IMR-90 (cell line): ENCODE data around the gene IQCC. TPM values are rescaled to one million over a fixed set of nuclear protein-coding genes. Genes with fewer than 3 reads are reported as not detected.

Experiments used
- ATAC-seq: fragments of 200-7000 bp; cut with Tn5 transposase; 2 replicates; pipeline ENCODE4 v1.9.1; 2020; ENCODE audit warnings: low read depth, mild to moderate bottlenecking, moderate library complexity
- Bru-seq: library from RNA; stranded (reverse); fragments of 400-500 nt; gene quantifications from one replicate; lab custom pipeline; 2021; lab: Mats Ljungman, UMichigan
- BruChase-seq, 2 experiments: library from RNA; stranded (reverse); fragments of 400-500 nt; gene quantifications; one replicate each; lab custom pipeline; 2021; lab: Mats Ljungman, UMichigan
- BruUV-seq: library from RNA; stranded (reverse); fragments of 400-500 nt; replicated peaks from 2 replicates; lab custom pipeline; 2021; lab: Mats Ljungman, UMichigan
- CTCF ChIA-PET: fragments of 300-600 bp; formaldehyde crosslinking; extraction: SDS; loops from one replicate; lab custom pipeline; 2021; ENCODE audit warnings: antibody characterized with exemption; lab: Yijun Ruan, JAX
- POLR2A ChIA-PET: fragments of 300-600 bp; sonication (Branson Sonifier 250); formaldehyde crosslinking; loops from one replicate; lab custom pipeline; 2022; ENCODE audit warnings: antibody characterized with exemption; ENCODE audit not compliant: unreplicated experiment; lab: Charles Lee
- DNase-seq: peaks from one replicate; pipeline ENCODE4 v3.0.0; 2013
- H2AFZ ChIP-seq: replicated peaks from 2 replicates; pipeline ENCODE3; 2013; ENCODE audit warnings: low read length, mild to moderate bottlenecking; ENCODE audit not compliant: poor library complexity
- H2AK5ac ChIP-seq: 2 replicates; pipeline ENCODE4 v1.6.1; 2013; ENCODE audit warnings: low read depth, low read length, inconsistent platforms
- H2AK9ac ChIP-seq: replicated peaks from 2 replicates; pipeline ENCODE3; 2013; ENCODE audit warnings: mild to moderate bottlenecking, low read depth, low read length, moderate library complexity; ENCODE audit not compliant: poor library complexity
- H2BK120ac ChIP-seq: 2 replicates; pipeline ENCODE4 v1.6.1; 2013; ENCODE audit warnings: low read depth, low read length, inconsistent platforms
- H2BK15ac ChIP-seq: 3 replicates; pipeline ENCODE4 v1.6.1; 2013; ENCODE audit warnings: low read depth, low read length, inconsistent platforms
- H2BK20ac ChIP-seq: 2 replicates; pipeline ENCODE4 v1.6.1; 2013; ENCODE audit warnings: low read depth, mild to moderate bottlenecking, inconsistent platforms, low read length, moderate library complexity
- H2BK5ac ChIP-seq: 2 replicates; pipeline ENCODE4 v1.6.1; 2013; ENCODE audit warnings: mild to moderate bottlenecking, low read depth, low read length, inconsistent platforms; ENCODE audit not compliant: poor library complexity, severe bottlenecking
- H3K14ac ChIP-seq: replicated peaks from 2 replicates; pipeline ENCODE4 v1.6.1; 2013; ENCODE audit warnings: low read depth, low read length, inconsistent platforms
- H3K18ac ChIP-seq: 2 replicates; pipeline ENCODE4 v1.6.1; 2013; ENCODE audit warnings: low read depth, low read length, control low read depth
- H3K23ac ChIP-seq: 2 replicates; pipeline ENCODE4 v1.6.1; 2013; ENCODE audit warnings: low read depth, low read length, inconsistent platforms
- H3K27ac ChIP-seq: 2 replicates; pipeline ENCODE4 v1.5.1; 2013; ENCODE audit warnings: mild to moderate bottlenecking, control low read depth, low read length; ENCODE audit not compliant: insufficient read depth
- H3K27me3 ChIP-seq: 2 replicates; pipeline ENCODE4 v1.6.1; 2013; ENCODE audit warnings: low read length; ENCODE audit not compliant: control insufficient read depth, insufficient read depth
- H3K36me3 ChIP-seq: 2 replicates; pipeline ENCODE4 v1.6.1; 2013; ENCODE audit warnings: low read length, mixed read lengths; ENCODE audit not compliant: control insufficient read depth, insufficient read depth
- H3K4ac ChIP-seq: 2 replicates; pipeline ENCODE4 v1.6.1; 2013; ENCODE audit warnings: low read depth, low read length, inconsistent platforms
- H3K4me1 ChIP-seq: 2 replicates; pipeline ENCODE4 v1.6.1; 2013; ENCODE audit warnings: low read length, mixed read lengths; ENCODE audit not compliant: control insufficient read depth, insufficient read depth
- H3K4me2 ChIP-seq: 2 replicates; pipeline ENCODE4 v1.6.1; 2013; ENCODE audit warnings: low read depth, mild to moderate bottlenecking, control low read depth, low read length, moderate library complexity
- H3K4me3 ChIP-seq: 2 replicates; pipeline ENCODE4 v1.5.1; 2013; ENCODE audit warnings: low read depth, mild to moderate bottlenecking, control low read depth, low read length, moderate library complexity; ENCODE audit not compliant: insufficient read depth
- H3K56ac ChIP-seq: 2 replicates; pipeline ENCODE4 v1.6.1; 2013; ENCODE audit warnings: low read length, inconsistent platforms; ENCODE audit not compliant: insufficient read depth; ENCODE audit errors: extremely low read depth
- H3K79me1 ChIP-seq, 2 experiments: 2 replicates each; pipeline ENCODE4 v1.6.1; 2013; ENCODE audit warnings: low read length in 2 of 2, inconsistent platforms in 1 of 2, low read depth in 1 of 2
- H3K9ac ChIP-seq: 2 replicates; pipeline ENCODE4 v1.6.1; 2013; ENCODE audit warnings: low read depth, low read length, control low read depth
- H3K9me1 ChIP-seq: 2 replicates; pipeline ENCODE4 v1.6.1; 2013; ENCODE audit warnings: low read length, inconsistent platforms; ENCODE audit not compliant: insufficient read depth
- H3K9me3 ChIP-seq: 2 replicates; pipeline ENCODE4 v1.6.1; 2013; ENCODE audit warnings: low read length; ENCODE audit not compliant: control insufficient read depth, insufficient read depth
- H4K20me1 ChIP-seq: 2 replicates; pipeline ENCODE4 v1.6.1; 2013; ENCODE audit warnings: low read length, inconsistent platforms; ENCODE audit not compliant: insufficient read depth
- H4K5ac ChIP-seq: 2 replicates; pipeline ENCODE4 v1.6.1; 2013; ENCODE audit warnings: mild to moderate bottlenecking, low read depth, low read length, control low read depth
- H4K8ac ChIP-seq, 2 experiments: 2 replicates each; pipeline ENCODE4 v1.6.1; 2013; ENCODE audit warnings: low read depth in 2 of 2, low read length in 2 of 2, control low read depth in 1 of 2, inconsistent platforms in 1 of 2
- H4K91ac ChIP-seq: 2 replicates; pipeline ENCODE4 v1.6.1; 2013; ENCODE audit warnings: low read depth, low read length, inconsistent platforms; ENCODE audit not compliant: insufficient read depth
- FOS ChIP-seq: fragments of 150-350 bp; IDR thresholded peaks from 2 replicates; pipeline ENCODE4 v1.6.1; 2016; ENCODE audit warnings: low read depth, low read length
- MAZ ChIP-seq: IDR thresholded peaks from 2 replicates; pipeline ENCODE4 v1.6.1; 2012; ENCODE audit warnings: low read depth, mild to moderate bottlenecking, low read length, improper control_type of control experiment, moderate library complexity, borderline replicate concordance
- MXI1 ChIP-seq: IDR thresholded peaks from 2 replicates; pipeline ENCODE4 v1.6.1; 2012; ENCODE audit warnings: low read depth, mild to moderate bottlenecking, low read length, moderate library complexity, borderline replicate concordance
- POLR2A ChIP-seq: IDR thresholded peaks from 2 replicates; pipeline ENCODE4 v1.6.1; 2012; ENCODE audit warnings: mild to moderate bottlenecking, low read depth, low read length
- WGBS, 2 experiments: methylation state at CpG; one replicate each; pipeline versions ENCODE4 v1.1.5 to v1.1.7; 2013; ENCODE audit warnings: missing lambda C conversion rate in 2 of 2; ENCODE audit not compliant: insufficient read length in 1 of 2; ENCODE audit errors: extremely low coverage in 2 of 2; 5-methylcytosine and 5-hydroxymethylcytosine counted together
- dilution Hi-C: fragments of 300-500 bp; cut with HindIII; formaldehyde crosslinking; loops from one replicate; pipeline ENCODE4 v1.14.3; 2018; ENCODE audit warnings: low sequenced_read_pairs; ENCODE audit not compliant: unreplicated experiment
- in situ Hi-C: fragments of 300-500 bp; cut with MboI; formaldehyde crosslinking; loops from 3 replicates; pipeline ENCODE4 v1.14.3; 2019; ENCODE audit warnings: low sequenced_read_pairs, inconsistent platforms, mixed read lengths
- intact Hi-C: fragments of 100-400 bp; cut with micrococcal nuclease; formaldehyde crosslinking; loops from 2 replicates; pipeline ENCODE4 v1.10.0; 2022
- long read RNA-seq: library from polyadenylated mRNA; unstranded; transcript quantifications from one replicate; pipeline ENCODE4 v2.0.0, GENCODE V29; 2021; ENCODE audit not compliant: unreplicated experiment
- polyA plus RNA-seq, 3 experiments: library from polyadenylated mRNA; depleted of rRNA; stranded (reverse); fragments of >200 nt; gene quantifications; 2 replicates each; pipeline ENCODE4 v1.2.3, GENCODE V29; 2012; ENCODE audit warnings: low replicate concordance in 1 of 3
- total RNA-seq: library from RNA; depleted of rRNA; stranded (reverse); fragments of >200 nt; gene quantifications from 2 replicates; pipeline ENCODE4 v1.2.3, GENCODE V29; 2012; rRNA removed

Gene IQCC
- total RNA-seq = 1.9 and 2.2 TPM in 2 replicates
- polyA plus RNA-seq (2012; rRNA removed) = 1.3 and 1.6 TPM in 2 replicates
- polyA plus RNA-seq (2012; cell fraction: cytosol; rRNA removed) = 0.53 and 0.54 TPM in 2 replicates
- 1.2 and 1.6 TPM in 2 replicates for polyA plus RNA-seq (2012; cell fraction: nucleus; rRNA removed; ENCODE audit: low replicate concordance)
- percentile 39 among the genes with signal in this experiment for Bru-seq, nascent RNA
- percentile 40 among the genes with signal in this experiment for BruChase-seq, experiment 1, labeled RNA remaining after a 6-hour chase
- percentile 43 among the genes with signal in this experiment for BruChase-seq, experiment 2, labeled RNA remaining after a 2-hour chase
- long read RNA-seq, partial matches to known transcripts = 1 of 10 reads
- long read RNA-seq, other reads (novel, unspliced or antisense) = 8 of 10 reads

DNA sequence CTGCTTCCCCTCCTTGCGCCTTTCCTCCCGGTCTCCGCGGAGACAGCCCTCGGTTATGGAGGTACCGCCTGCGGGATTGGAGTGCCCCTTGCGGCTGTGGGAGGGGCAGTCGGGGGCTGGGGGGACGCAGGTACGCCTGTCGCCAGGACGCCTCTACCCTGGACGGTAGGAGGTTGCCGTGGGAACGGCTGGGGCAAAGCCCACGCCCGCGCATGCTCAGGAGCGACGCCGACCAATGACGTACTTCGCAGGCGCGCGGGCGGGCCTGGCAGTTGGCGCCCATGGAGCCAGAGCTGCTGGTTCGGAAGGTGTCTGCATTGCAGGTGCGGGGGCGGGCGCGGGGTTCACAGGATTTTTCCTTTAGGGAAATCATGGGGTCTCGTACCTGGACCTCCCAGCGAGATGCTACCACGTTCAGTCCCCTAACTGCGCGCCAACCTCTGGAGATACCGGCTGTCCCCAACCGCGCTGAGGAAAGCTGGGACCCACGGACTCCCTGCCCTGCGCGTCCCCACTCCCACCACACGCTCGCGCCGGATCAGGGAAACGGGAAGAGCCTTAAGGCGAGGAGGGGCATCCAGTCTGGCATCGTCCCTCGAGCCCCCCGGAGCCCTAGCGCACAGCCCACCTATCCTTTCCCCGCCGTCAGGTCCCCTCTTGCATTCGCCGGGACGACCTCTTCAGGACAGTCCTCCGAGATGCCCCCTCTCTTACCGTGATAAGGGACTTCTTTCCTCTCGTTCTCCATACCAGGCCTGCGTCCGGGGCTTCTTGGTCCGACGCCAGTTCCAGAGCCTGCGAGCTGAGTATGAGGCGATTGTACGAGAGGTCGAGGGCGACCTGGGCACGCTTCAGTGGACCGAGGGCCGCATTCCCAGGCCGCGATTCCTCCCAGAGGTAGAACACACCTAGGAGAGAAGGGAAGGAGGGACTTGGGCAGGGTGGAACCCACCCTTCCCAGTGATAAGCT lies at the start of gene IQCC:
Gene IQCC (plus strand): TSS at position 271 of the 970 bp plus-strand sequence. CDS start 11 bp downstream, at position 282.
- CTCF ChIA-PET = interaction anchor here (0.6 to 1.9 kb wide), 3 partner anchors 10 to 432 kb away, joined by 3 to 7 read pairs (median 5); no protein-coding TSS in a partner anchor
- BruUV-seq = no TSS peak
- H2AFZ ChIP-seq = peak within 1 kb of the TSS; percentile 99
- peak within 1 kb of the TSS; percentile 3 for H2BK5ac ChIP-seq
- no peaks in the 10 kb centered on the region for H4K20me1 ChIP-seq
- peak within 1 kb of the TSS; percentile 96 for H2AK9ac ChIP-seq
- in situ Hi-C loops = no loop called here
- peak within 1 kb of the TSS; percentile 72 for H2AK5ac ChIP-seq
- H3K9me1 ChIP-seq = peaks cover 13% of the 10 kb centered on the region; the same call in 1 of the 2 replicates
- H3K14ac ChIP-seq = peak within 1 kb of the TSS; percentile 90
- peak within 1 kb of the TSS; percentile 31 for H4K5ac ChIP-seq
- H2BK20ac ChIP-seq = no peak within 1 kb of the TSS
- H2BK120ac ChIP-seq = no peak within 1 kb of the TSS
- peak within 1 kb of the TSS; percentile 54 to 93 for H4K8ac ChIP-seq
- H3K36me3 ChIP-seq = peaks cover 3% of the 10 kb centered on the region; the same call in 1 of the 2 replicates
- intact Hi-C loops = no loop called here
- TF ChIP-seq POLR2A = peak; percentile 75
- TF ChIP-seq MXI1 = peak; percentile 54; the same call in 1 of the 2 replicates
- no peak for TF ChIP-seq FOS
- TF ChIP-seq MAZ = no peak
- H3K56ac ChIP-seq = peak within 1 kb of the TSS; percentile 47; the same call in 1 of the 2 replicates
- H2BK15ac ChIP-seq = no peak within 1 kb of the TSS
- ATAC-seq (peak; percentile 73), DNase-seq (peak; percentile 74)
- dilution Hi-C loops = no loop called here
- H4K91ac ChIP-seq = peak within 1 kb of the TSS; percentile 76
- peak within 1 kb of the TSS; percentile 77 for H3K9ac ChIP-seq
- H3K4me3 ChIP-seq = peak within 1 kb of the TSS; percentile 59
- H3K18ac ChIP-seq = no peak within 1 kb of the TSS
- H3K27ac ChIP-seq = peak within 1 kb of the TSS; percentile 31; the same call in 1 of the 2 replicates
- H3K4me2 ChIP-seq = peak within 1 kb of the TSS; percentile 89
- no peaks in the 10 kb centered on the region for H3K27me3 ChIP-seq
- POLR2A ChIA-PET = interaction anchor here (0.6 kb wide), 1 partner anchor 218 kb away, joined by 3 read pairs; no protein-coding TSS in a partner anchor
- H3K23ac ChIP-seq = peak within 1 kb of the TSS; percentile 74; the same call in 1 of the 2 replicates
- peaks cover 11 to 39% of the 10 kb centered on the region in 2 experiments for H3K79me1 ChIP-seq
- peak within 1 kb of the TSS; percentile 84 for H3K4ac ChIP-seq
- 1% methylated on average over 45 of the region's 77 CpGs; no CpG with 5 or more reads in 1 of the 2 experiments for WGBS, 2 experiments
- peaks cover 13% of the 10 kb centered on the region for H3K4me1 ChIP-seq
- H3K9me3 ChIP-seq = no peaks in the 10 kb centered on the region
